Daoy (cell line): ENCODE results near the gene ATF4. TPM values are rescaled to one million over a fixed set of nuclear protein-coding genes. Genes with fewer than 3 reads are reported as not detected.
A peak's percentile ranks its signal among the peaks of the same experiment; 100 is the strongest.

Source experiments
- DNase-seq: peaks from one replicate; pipeline ENCODE4 v3.0.0-alpha.2; 2015; ENCODE audit warnings: low read depth
- total RNA-seq: library from RNA; depleted of rRNA; stranded (reverse); fragments of >200 nt; shearing (Covaris generic); gene quantifications from 2 replicates; pipeline ENCODE4 v1.2.3, GENCODE V29; 2014; rRNA removed

Gene ATF4
- total RNA-seq, 1 experiment from 2014 or later = 241 TPM

DNA sequence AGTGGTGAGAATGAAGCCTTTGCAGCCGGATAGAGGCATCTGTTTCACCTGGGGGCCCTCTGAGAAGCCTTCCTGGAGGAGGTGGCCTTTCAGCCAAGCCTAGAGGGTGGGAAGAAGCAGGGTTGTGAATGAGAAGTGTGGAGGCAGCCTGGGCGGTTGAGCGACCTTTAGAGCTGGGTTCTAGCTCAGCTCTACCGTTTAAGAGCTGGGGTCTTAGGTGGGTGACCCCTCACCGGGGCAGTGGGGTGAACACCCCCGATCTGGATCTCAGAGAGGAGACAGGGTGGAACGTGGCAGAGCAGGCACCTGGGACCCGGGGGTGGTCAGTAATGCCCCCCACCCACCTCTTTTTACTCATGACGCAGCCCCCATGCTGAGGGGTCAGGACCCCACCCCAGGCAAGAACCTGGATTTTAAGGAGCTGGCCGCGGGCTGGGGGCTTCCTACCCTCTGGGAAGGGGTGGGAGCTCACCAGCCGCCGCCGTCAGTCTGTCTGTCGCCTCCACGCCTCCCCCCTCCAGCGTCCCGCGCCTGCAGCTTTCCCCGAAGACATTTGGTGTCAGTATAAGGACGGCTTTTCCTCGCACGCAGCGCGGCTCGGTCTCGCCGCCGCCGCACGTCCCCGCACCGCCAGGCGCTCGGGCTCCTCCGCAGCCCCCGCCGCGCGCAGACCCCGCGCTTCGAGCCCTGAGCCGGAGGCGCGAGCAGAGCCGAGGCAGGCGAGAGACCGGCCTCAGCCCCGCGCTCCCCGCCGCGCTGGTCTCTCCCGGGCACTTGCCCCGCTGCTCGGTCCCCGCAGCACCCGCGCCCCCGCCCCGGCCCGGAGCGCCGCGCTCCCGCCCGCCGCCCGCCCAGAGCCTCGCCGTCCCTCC is 36.8 kb downstream of the ATF4 start:
- peak; percentile 31 for DNase-seq

DNA sequence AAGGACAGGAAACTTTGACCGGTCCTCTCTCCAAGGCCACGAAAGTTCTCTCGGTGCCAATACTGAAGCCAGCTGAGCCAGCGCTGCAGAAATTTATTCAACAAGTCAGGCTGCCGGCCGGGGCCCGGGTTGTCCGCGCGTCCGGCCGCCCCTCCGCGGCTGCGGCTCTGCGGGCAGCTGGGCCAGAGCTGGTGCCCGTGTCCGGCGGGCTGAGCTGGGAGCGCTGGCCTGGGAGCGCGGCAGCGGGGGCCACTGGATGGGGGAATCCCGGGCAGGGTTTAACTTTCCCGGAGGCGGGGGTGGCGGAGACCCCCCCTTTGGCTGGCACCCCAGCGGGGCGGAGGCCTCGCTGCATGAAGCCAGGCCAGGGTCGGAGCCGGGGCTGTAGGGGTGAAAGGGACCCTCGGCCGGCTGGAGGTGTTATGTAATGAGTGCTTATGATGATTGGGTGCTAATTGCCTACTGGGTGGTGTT is 37.9 kb downstream of the ATF4 start:
- no peak for DNase-seq

DNA sequence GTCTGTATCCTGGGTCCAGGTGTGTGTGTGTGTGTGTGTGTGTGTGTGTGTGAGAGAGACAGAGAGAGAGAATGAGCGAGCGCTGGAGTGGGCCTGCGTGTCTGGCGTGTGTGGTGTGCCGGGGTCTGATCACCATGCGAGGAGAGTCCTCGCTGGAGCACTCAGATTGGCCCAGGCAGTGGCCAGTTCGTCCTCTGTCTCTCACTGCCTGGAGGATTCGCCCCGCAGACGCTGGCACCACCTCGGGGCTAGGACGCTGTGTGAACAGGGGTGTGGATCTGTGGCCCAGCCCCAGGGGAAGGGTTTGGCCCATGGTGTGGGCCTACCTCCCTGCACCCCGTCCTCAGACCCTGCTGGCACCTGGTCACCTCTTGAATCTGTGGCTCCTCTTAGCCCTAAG is 38.6 kb downstream of the ATF4 start:
- no peak for DNase-seq

DNA sequence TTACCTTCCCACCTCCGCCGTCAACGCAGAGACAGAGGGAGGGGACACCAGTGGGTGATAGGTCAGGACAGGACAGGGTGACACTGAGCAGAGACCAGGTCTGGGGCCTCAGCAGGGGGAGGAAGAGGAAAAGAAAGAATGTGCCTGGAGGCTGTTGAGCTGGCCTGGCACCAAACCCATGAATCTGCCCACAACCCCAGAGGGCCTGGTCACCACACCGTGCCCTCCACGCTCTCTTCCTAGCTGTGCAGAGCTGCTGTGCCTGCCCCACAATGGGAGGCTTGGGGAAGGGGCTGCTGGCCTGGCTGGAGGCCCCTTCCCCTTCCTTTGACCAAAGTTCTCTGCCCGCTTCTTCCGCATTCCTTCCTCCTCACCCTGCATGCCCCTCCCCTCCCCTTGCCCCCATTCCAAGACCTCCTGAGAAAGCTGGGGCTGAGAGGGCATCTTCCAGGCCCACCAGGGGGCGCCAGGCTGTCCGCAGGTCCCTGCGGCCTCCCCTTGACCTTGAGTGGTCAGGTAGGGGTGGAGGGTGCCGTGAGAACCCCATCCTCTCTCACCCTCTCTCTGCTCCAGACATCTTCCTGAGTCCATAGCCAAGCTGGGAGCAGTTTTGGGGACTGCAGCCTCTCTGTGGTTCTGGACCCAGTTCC is 39.2 kb downstream of the ATF4 start:
- peak; percentile 31 for DNase-seq

DNA sequence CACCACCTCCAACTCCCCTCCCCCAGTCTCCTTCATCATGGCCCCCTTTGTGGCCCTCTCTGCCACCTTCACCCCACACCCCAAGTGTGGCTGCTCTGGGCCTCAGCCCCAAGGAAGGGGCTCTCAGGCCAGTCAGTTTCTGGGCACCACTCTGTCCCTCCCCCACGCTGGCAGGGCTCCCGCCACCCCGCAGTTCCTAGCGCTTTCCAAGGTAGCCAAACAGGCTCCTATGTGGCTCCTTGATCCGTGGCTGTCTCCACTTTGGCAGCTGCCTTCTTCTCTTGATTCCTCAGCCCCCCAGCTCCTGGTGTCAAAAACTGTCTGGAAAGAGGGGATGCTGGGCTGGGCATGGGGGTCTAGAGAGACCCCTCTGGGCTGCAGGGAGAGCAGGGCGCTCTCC is 39.8 kb downstream of the ATF4 start:
- no peak for DNase-seq

DNA sequence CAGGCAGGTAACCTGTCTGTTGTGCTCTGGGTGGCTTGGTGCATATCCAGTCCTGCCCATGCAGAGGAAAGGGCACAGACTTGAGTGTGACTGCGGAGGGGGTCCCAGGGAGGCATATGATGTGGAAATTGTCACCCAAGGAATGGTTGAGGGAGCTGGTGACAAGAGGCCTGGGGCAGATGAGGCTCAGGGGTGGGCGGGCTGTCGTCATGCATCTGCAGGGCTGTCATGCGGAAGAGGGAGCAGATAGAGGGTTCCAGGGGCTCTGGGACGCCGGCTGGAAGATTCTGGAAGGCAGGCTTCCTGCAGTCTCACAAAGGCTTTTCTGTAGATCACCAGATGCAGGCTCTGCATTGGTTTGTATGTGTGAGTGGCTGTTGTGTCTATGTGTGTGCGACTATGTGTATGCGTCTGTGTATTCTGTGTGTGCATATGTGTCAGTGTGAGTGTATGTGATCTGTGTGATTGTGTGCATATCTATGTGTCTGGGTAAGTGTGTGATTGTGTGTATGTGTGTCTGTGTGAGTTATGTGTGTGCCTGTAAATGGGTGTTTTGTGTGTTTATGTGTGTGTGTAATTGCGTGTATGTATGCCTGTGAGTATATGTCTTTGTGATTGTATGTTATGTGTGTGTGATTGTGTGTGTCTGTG is 42.6 kb downstream of the ATF4 start:
- DNase-seq = no peak

DNA sequence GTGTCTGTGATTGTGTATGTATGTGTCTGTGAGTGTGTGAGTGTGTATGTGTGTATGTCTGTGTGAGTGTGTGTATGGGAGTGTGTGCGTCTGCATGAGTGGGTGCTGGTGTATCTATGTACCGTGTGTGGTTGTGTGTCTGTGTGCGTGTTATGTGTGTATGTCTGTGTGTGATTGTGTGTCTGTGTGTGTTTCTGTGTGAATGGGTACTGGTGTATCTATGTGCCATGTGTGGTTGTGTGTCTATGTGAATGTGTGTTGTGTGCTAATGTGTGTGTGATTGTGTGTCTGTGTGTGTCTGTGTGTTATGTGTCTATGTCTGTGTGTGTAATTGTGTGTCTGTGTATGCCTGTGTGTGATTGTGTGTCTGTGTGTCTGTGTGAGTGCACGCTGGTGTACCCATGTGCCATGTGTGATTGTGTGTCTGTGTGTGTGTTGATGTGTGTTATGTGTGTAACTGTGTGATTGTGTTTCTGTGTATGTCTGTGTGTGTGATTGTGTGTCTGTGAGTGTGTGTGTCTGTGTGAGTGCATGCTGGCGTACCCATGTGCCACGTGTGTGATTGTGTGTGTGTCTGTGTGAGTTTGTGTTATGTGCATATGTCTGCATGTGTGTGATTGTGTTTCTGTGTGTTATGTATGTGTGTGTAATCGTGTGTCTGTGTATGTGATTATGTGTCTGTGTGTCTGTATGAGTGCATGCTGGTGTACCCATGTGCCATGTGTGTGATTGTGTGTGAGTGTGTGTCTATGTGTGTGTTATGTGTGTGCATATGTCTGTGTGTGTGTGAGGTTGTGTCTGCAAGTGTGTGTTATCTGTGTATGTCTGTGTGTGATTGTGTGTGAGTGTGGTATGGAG is 43.4 kb downstream of the ATF4 start:
- no peak for DNase-seq

DNA sequence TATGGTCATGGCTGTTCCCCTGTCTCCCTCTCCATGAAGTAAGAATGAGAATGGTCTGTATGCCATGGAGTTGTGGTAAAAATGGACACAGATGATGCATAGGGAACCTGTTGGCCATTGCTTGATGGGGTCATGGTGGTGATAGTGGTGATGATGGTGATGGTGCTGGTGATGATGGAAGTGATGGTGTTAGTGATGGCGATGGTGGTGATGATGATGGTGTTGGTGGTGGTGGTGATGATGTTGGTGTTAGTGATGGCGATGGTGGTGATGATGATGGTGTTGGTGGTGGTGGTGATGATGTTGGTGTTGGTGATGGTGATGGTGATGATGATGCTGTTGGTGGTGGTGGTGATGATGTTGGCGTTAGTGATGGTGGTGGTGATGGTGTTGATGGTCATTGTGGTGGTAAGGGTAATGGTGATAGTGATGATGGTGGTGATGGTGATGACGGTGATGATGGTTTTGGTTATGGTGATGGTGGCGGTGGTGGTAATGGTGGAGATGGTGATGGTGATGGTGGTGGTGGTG is 45.1 kb downstream of the ATF4 start:
- no peak for DNase-seq

DNA sequence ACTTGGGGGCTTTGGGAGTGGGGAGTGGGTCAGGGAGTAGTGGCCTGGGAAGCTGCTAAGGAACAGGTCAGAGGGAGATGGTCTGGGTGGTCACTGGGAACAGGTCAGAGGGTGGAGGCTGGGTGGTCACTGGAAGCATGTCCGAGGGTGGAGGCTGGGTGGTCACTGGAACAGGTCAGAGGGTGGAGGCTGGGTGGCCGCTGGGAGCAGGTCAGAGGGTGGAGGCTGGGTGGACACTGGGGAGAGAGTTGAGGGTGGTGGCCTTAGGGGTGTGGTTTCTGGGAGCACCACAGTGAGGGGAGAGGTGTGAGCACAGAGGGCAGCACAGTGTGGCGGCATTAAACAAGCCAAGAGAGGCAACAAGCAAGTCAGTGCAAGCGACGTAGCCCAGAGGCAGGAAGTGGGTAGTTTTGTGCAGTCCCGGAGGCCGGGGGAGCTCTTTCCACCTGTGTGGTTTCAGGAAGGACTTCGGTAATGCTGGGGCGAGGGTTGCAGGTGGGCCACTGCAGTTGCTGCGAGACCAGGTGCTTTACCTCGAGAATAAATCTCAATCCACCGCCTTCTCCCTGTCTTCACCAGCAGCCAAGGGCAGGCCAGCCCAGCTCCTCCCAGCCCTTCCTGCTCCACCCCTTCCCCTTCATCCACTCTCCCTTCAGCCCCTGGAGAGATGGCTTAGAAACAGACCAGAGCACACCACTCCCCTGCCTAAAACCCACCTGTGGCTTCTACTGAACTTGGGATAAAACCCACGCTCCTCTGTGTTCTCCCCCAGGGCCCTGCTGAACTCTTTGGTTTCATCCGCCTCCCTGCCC is 47.0 kb downstream of the ATF4 start:
- no peak for DNase-seq

DNA sequence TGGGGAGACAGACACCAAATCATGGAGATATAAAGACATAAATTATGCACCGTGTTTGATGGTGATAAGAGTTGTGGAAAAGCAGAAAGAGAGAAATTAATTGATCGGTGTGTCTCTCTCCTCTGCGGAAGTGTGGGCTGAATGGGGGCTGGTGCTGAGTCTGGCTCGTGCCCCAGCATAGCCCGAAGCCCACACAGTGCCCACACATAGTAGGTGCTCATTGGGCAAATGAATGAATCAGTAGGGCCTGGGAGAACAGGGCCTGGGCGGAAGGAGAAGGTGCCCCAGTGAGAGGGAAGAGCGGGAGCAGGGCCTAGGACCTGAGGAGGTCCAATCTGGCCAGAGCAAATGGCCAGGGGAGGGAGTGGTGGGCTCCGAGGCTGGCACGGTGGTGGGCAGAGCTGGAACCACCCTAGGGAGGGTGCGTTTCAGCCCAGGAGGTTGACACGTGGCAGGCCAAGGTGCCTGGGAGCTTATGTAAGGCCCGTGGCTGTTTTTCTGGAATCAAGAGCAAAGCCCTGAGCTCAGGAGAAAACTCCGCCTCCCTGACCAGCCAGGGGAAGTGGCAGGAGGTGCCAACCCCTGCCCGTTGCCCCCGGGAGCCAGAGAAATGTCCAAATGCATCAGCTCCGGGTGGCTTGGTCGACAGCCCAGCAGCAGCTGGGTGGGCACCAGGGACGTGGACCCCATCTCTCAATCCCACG is 48.1 kb downstream of the ATF4 start:
- DNase-seq = no peak

DNA sequence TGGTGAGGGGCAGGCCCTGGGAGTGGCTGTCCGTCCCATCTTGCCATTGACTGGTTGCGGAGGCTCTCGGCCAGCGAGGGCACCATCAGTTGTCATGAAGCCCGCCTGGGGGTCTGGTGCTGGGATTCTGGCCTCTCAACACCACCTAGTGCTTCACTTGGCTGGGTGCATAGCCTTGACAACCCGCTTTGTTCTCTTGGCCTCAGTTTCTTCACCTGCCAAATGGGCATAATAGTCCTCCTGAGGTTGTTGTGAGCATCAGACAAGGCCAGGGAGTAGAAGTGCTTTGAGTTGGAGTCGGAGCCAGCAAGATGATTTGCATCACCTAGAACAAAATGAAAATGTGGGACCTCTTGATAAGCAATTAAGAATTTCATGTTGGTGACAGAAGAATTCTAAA is 48.7 kb downstream of the ATF4 start:
- DNase-seq = no peak

DNA sequence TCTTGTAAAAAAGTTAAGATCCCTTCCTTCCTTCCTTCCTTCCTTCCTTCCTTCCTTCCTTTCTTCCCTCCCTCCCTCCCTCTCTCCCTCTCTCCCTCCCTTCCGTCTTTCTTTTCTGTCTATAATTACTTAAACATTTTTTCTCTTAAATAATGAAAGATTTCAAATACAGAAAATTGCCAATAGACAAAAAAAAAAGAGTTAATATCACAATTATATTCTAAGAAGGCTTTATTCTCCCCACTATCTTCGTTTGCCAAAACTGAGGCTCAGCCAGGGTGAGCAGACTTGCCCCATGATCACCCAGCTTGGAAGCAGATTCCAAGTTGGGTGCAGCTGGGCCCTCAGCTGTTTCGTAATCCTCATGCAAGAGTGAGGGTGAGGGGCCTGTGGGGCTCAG is 49.9 kb downstream of the ATF4 start:
- DNase-seq = no peak

DNA sequence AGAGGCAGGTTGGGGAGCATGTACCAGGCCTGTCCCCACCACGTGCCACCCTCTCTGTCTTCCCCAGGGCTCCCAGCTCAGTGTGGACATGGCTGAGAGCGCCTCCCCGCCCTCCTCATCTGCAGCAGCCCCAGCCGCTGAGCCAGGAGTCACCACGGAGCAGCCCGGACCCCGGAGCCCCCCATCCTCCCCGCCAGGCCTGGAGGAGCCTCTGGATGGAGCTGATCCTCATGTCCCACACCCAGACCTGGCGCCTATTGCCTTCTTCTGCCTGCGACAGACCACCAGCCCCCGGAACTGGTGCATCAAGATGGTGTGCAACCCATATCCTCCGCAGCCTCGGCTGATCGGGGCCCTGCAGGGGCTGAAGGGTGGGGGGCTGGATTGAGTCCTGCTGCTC is 50.3 kb downstream of the ATF4 start, which contains the start of gene CACNA1I:
CACNA1I (plus strand) TSS at position 89 of the 400 bp plus-strand sequence; CDS start at position 89, 0 bp downstream.
- no peak for DNase-seq

DNA sequence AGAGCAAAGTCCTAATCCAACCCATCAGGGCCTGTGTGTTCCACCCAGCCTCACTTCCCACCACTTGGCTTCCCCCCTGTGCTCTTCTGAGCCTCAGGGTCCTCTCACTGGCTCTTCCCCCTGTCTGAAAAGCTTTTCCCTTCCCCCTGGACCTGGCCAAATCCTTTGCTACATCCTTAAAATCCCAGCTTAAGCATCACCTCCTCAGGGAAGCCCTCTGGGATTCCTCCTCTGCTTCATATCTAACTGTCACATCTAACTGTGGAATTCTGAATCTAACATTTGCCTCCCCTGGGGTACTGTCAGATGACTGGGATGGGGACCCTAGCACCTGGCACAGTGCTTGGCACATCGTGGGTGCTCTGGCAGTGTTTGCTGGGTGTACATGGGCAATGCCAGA is 51.2 kb downstream of the ATF4 start:
- no peak for DNase-seq

Other genes starting within 250 kb of the ATF4 start
- gene RPL3, start 200.9 kb upstream of the ATF4 start, total RNA-seq = 2,011 and 2,060 TPM in 2 replicates
- 1.4 and 2.7 TPM in 2 replicates for gene SYNGR1, start 170.6 kb upstream of the ATF4 start, total RNA-seq
- gene TAB1, start 120.8 kb upstream of the ATF4 start, total RNA-seq = 10.3 and 14.9 TPM in 2 replicates
- gene MGAT3, start 63.5 kb upstream of the ATF4 start, total RNA-seq = 0.15 and 0.86 TPM in 2 replicates
- 25.7 and 27.2 TPM in 2 replicates for gene MIEF1, start 18.3 kb upstream of the ATF4 start, total RNA-seq
- gene RPS19BP1, start 12.2 kb downstream of the ATF4 start, total RNA-seq = 208 and 302 TPM in 2 replicates
- gene CACNA1I, start 50.2 kb downstream of the ATF4 start, total RNA-seq = not detected in 2 replicates